HG02763 (cell line): Measurements from ENCODE around the gene SZT2.

ENCODE experiments used
- ATAC-seq: cut with Tn5 transposase; IDR thresholded peaks from one replicate; pipeline ENCODE4 v1.9.1; 2021; ENCODE audit warnings: mild to moderate bottlenecking, moderate library complexity; ENCODE audit not compliant: unreplicated experiment

The SZT2 gene

GRCh38 chr1:43421976-43422750 lies 32.5 kb downstream of the SZT2 start:
- ATAC-seq: no peak

- no peak for ATAC-seq
Measured at GRCh38 chr1:43422995-43423671, 33.4 kb downstream of the SZT2 start.

- ATAC-seq: no peak
Measured at GRCh38 chr1:43423672-43424550, 34.2 kb downstream of the SZT2 start.

GRCh38 chr1:43425045-43425444 lies 35.3 kb downstream of the SZT2 start:
- ATAC-seq: no peak

- no peak for ATAC-seq
Measured at GRCh38 chr1:43426221-43426620, 36.5 kb downstream of the SZT2 start.

- no peak for ATAC-seq
Measured at GRCh38 chr1:43427524-43427923, 37.8 kb downstream of the SZT2 start.

GRCh38 chr1:43427941-43428340 lies 38.2 kb downstream of the SZT2 start:
- ATAC-seq: no peak

- ATAC-seq: no peak
Measured at GRCh38 chr1:43430831-43431230, 41.1 kb downstream of the SZT2 start.

GRCh38 chr1:43431676-43432075 lies 42.0 kb downstream of the SZT2 start:
- ATAC-seq: no peak

- no peak for ATAC-seq
Measured at GRCh38 chr1:43432171-43432860, 42.6 kb downstream of the SZT2 start.

GRCh38 chr1:43432907-43433306 lies 43.2 kb downstream of the SZT2 start:
- no peak for ATAC-seq

GRCh38 chr1:43434256-43434655 lies 44.6 kb downstream of the SZT2 start:
- no peak for ATAC-seq

- no peak for ATAC-seq
Measured at GRCh38 chr1:43435146-43436145, 45.7 kb downstream of the SZT2 start.

GRCh38 chr1:43436371-43436770 lies 46.7 kb downstream of the SZT2 start:
- ATAC-seq: no peak

GRCh38 chr1:43437031-43437973 lies 47.6 kb downstream of the SZT2 start:
- no peak for ATAC-seq

- no peak for ATAC-seq
Measured at GRCh38 chr1:43438006-43438405, 48.3 kb downstream of the SZT2 start.

- ATAC-seq: no peak
Measured at GRCh38 chr1:43438576-43438952, 48.9 kb downstream of the SZT2 start.

- ATAC-seq: no peak
Measured at GRCh38 chr1:43438953-43439581, 49.4 kb downstream of the SZT2 start.
